Brain pericyte (primary cell): ENCODE data around the gene TCAP.
"Not testable (repeated sequence)": the region's sequence is repeated elsewhere in the genome, so short reads cannot be mapped to it uniquely, and the experiment has no call there.

Experiments
- DNase-seq: peaks from one replicate; pipeline ENCODE4 v3.0.0-alpha.2; 2012; ENCODE audit warnings: low read depth, low spot score

TCAP gene

DNA sequence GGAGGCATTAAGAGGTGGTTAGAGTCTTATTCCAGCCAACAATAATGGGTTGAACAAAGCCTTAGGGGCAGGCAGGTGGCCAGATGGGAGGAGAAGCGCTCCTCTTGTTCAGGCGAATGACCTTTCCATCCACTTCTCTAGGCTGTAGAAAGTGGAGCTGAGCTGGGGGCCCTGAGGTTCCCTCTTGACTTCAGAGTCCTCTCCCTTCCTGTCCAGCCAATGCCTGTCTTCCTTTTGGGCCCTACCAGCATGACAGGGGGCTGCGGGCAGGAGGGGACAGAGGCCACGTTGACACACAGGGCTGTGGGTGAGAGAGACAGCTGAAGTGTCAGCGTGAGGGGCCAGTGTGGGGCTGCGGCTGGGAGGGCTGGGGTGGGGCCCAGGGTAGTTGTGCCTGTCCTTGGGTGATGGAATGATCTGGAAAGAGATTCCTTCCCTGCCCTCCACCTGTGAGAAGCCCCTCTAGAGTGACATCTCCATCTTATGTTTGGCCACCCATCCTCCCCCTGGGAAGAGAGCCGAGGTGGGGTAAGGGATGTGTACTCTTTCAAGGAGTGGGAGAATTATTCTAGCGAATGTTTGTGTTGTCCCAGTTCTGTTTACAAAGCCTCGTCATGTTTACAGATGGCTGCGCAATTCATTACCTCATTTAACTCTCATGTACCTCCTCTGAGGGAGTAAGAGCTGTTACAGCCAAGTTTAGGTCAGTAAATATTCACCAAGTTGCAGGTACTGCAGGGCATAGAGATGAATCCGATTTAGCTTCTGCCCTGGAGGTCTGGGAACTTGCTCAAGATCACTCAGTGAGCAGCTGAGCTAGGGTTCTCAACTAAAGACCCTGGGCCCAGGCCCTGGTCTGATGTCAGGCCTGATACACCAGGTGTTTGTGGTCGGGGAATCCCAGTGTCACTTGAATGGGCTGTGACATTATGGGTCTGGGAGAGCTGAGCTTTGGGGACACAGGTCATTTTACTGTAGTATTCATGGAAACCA is 38.0 kb downstream of the TCAP start:
- no peak for DNase-seq

DNA sequence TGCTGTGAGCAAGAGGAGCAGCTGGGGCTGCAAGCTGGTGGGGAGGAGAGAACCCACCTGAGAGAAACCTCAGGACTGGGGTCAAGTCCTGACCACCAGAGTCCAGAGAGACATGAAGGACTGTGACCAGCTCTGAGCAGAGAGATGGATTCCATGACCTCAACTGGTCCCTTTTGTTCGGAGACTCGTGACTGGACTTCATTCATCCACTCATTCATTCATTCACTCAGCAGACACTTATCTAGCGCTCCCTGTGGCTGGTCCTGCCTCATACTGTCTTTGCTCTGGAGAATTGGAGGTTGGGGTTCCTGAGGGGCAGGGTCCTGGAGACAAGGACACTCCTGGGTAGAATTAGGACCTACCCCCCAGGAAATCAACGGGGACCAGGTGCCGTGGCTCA is 38.8 kb downstream of the TCAP start:
- no peak for DNase-seq

DNA sequence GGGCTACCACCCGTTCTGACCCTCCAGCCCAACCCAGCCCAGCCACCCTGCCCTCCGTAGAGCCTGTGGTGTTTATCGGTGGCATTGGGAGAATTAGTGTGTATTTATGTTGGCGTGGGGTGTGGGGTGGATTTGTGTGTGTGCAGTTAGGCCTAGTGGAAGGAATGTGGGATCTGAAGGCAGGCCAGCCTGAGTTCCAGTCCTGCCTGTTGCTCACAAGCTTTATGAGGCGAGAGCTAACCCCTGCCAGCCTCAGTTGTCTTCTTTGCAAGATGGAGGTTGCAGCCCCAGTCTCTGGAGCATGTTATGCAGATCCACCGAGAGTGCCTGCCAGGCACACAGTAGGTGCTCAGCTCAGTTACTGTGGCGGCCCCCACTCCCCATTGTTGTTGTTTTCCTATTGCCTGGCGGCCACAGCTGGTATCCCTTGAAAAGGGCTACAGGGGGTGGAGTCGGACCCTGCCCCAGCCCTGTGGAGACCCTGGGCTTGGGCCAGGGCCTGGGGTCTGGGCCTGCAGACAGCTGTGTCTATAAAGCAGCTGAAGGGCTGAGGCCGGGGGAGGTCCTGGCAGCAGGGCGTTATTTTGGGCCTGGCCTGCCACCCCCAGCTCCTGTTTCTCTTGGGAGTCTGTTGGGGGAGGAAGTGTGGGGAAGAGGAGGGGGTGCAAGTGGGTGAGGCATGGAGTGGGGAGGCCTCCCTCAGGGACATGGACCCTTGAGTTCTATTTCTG is 39.8 kb downstream of the TCAP start:
- no peak for DNase-seq

DNA sequence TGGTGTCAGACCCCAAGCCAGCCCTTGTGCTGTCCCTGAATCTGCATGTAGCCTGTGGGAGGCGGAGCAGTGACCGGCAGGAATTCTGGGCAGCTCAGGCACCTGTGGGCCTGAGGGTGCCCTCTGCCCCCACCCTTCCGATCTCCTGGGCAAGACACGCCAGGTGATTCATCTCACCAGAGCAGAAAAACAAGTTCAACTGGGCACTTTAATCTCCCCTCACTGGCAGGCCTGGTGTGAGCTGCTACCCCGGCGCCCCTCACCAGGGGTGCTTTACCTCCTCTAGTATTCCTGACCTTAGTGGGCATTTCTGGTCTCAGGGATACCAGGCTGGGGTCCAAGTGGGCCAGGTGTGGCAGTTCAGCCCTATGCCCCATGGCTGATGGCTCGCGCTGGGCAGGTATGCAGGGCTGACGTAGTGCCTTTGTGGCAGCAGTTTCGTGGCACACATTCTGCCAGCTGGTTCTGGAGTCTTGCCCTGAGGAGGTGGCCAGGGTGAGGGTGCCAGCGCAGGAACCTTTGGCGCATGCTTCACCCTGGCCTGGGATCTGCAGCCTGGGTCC is 40.7 kb downstream of the TCAP start:
- DNase-seq = no peak

DNA sequence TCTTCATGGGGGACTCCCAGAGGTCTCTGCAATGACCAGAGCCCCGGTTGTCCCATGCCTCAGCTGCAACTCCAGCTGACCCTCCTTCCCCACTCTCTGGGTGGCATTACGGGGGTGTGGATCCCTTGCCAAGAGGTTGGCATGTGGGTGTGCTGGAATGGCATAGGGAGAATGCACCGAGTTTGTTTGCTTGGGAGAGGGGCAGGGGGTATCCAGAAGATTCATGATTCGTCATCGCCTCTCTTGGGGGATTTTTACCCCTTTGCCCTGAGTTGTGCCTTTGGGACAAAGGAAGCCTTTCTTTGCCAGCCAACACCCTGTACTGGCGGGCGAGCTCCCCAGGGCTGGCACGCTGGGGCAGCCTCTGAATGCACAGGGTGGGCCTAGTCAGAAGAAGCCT is 41.2 kb downstream of the TCAP start:
- no peak for DNase-seq

DNA sequence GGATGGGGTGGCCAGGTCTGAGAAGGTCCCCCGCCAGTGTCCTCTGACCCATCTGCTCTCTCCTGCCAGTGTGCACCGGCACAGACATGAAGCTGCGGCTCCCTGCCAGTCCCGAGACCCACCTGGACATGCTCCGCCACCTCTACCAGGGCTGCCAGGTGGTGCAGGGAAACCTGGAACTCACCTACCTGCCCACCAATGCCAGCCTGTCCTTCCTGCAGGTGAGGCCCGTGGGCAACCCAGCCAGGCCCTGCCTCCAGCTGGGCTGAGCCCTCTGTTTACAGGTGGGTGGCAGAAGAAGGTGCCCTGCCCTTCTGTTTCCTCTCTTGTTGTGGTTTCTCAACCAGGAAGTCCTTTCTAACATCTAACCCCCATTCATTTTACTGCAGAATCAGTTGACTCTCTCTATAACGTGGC is 41.8 kb downstream of the TCAP start:
- no peak for DNase-seq

DNA sequence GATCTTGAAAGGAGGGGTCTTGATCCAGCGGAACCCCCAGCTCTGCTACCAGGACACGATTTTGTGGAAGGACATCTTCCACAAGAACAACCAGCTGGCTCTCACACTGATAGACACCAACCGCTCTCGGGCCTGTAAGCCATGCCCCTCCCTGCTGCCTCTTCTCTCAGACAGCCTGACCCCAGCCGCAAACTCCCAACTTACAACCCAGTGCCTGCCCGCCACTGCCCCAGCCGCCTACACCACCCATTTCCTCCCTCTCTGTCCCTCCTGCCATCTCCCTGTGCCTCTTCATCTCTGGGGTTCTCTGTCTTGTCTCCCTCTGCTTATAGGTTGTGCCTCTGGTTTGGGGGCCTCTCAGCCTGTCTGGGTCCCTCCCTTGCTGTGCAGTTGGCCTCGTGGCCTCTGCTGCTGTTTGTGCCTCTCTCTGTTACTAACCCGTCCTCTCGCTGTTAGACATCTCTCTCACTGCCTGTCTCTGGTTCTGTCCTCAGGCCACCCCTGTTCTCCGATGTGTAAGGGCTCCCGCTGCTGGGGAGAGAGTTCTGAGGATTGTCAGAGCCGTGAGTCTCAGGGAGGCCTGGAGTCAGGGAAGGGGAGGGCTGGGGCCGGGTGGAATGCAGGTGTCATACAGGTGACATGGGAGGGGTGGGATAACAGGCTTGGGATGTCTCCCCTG is 44.3 kb downstream of the TCAP start:
- DNase-seq = no peak

DNA sequence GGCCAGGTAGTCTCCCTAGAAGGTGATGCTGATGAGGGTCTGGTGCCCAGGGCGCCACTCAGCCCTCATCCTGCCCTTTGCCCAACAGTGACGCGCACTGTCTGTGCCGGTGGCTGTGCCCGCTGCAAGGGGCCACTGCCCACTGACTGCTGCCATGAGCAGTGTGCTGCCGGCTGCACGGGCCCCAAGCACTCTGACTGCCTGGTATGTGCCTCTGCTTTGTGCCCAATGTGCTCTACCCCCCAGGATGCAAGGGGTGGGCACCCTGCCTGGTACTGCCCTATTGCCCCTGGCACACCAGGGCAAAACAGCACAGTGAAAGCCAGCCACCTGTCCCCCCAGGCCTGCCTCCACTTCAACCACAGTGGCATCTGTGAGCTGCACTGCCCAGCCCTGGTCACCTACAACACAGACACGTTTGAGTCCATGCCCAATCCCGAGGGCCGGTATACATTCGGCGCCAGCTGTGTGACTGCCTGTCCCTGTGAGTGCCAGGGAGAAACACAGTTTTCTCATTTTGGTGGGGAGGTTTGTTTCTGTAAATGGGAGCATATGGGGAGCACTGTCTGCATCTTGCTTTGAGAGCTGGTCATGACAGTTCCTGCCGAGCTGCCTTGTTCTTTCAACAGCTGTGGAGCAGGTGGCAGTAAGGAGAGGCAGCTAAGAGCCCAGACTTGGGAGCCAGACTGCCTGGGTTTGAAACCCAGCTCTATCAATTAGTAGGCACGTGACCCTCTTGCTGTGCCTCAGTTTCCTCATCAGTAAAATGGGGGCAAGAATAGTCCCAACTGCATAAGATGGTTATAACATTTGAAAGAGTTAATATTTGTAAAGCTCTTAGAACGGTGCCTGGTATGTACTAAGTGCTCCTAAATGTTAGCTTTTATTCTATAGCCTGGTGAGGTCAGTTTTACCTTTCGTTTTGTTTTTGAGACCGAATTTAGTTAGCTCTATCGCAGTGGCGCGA is 45.1 kb downstream of the TCAP start:
- no peak for DNase-seq

DNA sequence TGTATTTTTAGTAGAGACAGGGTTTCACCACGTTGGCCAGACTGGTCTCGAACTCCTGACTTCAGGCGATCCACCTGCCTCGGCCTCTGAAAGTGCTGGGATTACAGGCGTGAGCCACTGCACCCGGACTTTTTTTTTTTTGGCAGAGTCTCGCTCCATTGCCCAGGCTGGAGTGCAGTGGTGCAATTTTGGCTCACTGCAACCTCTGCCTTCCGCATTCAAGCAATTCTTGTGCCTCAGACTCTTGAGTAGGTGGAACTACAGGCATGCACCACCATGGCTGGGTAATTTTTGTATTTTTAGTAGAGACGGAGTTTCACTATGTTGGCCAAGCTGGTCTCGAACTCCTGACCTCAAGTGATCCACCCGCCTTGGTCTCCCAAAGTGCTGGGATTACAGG is 45.9 kb downstream of the TCAP start:
- not testable (repeated sequence) for DNase-seq

DNA sequence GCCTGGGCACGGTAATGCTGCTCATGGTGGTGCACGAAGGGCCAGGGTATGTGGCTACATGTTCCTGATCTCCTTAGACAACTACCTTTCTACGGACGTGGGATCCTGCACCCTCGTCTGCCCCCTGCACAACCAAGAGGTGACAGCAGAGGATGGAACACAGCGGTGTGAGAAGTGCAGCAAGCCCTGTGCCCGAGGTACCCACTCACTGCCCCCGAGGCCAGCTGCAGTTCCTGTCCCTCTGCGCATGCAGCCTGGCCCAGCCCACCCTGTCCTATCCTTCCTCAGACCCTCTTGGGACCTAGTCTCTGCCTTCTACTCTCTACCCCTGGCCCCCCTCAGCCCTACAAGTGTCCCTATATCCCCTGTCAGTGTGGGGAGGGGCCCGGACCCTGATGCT is 46.7 kb downstream of the TCAP start:
- DNase-seq = no peak

DNA sequence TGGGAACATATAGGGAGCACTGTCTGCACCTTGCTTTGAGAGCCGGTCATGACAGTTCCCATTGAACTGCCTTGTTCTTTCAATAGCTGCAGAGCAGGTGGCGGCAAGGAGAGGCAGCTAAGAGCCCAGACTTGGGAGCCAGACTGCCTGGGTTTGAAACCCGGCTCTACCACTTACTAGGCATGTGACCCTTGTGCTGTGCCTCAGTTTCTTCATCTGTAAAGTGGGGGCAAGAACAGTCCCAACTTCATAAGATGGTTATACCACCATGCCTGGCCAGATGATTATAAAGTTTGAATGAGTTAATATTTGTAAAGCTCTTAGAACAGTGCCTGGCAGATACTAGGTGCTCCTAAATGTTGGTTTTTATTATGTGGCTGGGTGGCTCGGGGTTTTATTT is 49.1 kb downstream of the TCAP start:
- no peak for DNase-seq

DNA sequence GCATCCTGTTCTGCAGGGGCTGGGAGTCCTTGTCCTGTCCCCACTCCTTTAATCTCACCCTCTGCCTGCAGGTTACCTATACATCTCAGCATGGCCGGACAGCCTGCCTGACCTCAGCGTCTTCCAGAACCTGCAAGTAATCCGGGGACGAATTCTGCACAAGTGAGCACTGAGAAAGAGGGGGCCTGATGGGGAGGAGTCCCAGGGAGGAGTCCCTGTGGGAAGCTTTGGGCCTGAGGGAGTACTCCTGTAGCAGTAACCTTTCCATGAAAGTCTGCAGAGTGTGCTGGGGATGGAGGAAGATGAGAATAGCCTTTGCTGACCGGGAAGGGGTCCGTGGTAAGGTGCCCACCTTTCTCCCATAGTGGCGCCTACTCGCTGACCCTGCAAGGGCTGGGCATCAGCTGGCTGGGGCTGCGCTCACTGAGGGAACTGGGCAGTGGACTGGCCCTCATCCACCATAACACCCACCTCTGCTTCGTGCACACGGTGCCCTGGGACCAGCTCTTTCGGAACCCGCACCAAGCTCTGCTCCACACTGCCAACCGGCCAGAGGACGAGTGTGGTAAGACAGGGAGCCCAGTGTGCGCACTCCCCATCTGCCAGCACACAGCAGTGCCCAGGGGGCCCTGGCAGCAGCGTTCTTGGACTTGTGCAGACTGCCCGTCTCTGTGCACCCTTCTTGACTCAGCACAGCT is 50.4 kb downstream of the TCAP start:
- no peak for DNase-seq
